Activated T-cell treated with anti-CD3 and anti-CD28 coated beads for 48 hours (primary cell): Measurements from ENCODE around the gene VSIG10.

Source experiments
- DNase-seq: peaks from one replicate; pipeline ENCODE4 v3.0.0-alpha.2; 2020; ENCODE audit warnings: low read depth

Gene VSIG10

GRCh38 chr12:118059341-118060191, 44.2 kb downstream of the VSIG10 start:
- no peak for DNase-seq

DNA sequence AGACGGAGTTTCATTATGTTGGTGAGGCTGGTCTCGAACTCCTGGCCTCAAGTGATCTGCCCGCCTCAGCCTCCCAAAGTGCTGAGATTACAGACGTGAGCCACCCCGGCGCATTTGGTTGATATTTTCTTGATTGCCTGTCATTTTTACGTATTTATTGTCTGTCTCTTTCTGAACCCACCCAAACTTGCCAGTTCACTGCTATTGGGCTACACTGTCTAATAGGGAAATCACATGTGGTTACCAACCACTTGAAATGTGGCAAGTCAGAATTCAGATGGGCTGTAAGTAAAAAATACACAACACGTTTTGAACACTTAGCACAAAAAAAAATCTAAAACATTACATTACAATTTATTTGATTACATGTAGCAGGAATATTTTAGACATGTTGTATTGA, 44.9 kb downstream of the VSIG10 start:
- no peak for DNase-seq

GRCh38 chr12:118058227-118058626, 45.6 kb downstream of the VSIG10 start:
- DNase-seq: no peak

- no peak for DNase-seq
These were observed 47.7 kb downstream of the VSIG10 start for GRCh38 chr12:118055865-118056773.

GRCh38 chr12:118055144-118055557, 48.7 kb downstream of the VSIG10 start:
- peak; percentile 76 for DNase-seq

DNA sequence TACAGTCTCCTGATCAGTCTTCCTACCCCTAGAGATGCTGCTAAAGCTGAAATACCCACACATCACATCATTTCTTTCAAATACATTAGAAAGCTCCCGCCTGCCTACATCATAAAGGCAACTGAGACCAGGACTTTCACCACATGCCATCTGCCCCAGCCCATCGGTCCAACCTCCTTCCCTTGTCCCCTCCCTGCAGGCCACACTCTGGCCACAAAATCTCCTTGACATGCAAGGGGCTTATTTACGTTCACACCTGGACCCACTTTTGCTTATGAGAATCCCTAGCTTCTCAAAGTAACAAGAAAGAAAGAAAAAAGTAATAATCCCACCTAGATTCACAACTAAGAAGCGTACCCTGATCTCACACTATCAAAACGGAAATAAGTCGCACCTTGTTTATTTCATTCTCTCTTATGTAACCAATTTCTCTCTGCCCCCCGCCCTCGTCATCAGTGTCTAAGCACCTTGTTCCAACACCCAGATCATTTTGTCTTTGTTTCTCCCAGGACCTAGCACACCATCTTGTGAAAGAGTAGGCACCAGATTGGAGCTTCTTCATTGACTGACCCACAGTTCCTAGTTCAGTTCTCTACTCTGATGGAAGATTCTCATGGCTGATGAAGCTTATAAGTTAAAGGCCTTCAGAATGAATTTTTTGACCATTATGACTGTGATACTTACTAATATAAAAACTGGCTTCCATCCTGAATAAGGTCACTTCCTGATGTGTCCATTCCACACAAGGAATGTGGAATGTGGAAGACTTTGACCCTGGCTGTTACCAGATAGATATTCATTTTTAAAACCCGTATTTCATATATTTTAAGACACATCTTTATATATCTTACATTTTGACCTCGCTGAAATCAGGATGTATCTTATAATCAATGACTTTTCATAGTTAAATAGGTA, 50.5 kb downstream of the VSIG10 start:
- no peak for DNase-seq

GRCh38 chr12:118052324-118053070, 51.3 kb downstream of the VSIG10 start:
- DNase-seq: peak; percentile 50

DNA sequence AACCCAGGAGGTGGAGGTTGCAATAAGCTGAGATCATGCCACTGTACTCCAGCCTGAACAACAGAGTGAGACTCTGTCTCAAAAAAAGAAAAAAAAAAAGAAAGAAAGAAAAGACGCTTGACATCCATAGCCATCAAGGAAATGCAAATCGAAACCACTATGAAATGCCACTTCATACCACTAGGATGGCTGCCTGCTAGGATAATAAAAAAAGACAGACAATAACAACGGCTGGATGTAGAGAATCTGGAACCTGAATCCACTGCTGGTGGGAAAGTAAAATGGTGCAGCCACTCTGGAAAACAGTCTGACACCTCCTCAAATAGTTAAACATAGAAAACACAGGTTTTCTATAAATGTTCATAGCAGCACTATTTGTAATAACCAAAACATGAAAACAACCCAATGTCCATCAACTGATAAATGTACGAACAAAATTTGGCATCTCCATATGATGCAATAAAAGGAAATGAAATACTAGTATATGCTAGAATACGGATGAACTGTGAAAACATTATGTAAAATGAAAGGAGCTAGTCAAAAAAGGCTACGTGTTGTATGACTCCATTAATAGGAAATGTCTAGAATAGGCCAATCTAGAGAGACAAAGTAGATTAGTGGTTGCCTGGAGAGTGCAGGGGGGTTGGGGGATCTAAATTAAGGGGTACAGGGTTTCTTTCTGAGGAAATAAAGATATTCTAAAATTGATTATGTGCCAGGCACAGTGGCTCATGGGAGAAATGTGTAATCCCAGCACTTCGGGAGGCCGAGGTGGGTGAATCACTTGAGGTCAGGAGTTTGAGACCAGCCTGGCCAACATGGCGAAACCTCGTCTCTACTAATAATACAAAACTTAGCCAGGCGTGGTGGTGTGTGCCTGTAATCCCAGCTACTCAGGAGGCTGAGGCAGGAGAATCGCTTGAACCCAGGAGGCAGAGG, 52.6 kb downstream of the VSIG10 start:
- peak; percentile 32 for DNase-seq

DNA sequence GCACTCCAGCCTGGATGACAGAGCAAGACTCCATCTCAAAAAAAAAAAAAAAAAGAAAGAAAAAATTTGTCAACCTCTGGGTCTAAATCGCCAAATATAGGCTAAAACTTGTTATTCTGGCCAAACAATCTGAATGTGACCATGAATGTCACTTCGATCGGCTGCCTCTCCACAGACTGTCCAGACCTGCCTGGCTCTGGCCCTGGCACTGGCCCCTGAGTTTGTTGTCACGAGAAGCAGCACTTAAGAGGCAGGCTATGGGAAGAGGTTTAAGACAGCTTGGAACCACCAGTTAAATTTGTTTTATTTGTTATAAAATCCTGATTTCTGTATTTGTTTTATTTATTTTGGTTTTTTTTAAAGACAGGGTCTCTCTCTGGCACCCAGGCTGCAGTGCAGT, 57.4 kb downstream of the VSIG10 start:
- no peak for DNase-seq

DNA sequence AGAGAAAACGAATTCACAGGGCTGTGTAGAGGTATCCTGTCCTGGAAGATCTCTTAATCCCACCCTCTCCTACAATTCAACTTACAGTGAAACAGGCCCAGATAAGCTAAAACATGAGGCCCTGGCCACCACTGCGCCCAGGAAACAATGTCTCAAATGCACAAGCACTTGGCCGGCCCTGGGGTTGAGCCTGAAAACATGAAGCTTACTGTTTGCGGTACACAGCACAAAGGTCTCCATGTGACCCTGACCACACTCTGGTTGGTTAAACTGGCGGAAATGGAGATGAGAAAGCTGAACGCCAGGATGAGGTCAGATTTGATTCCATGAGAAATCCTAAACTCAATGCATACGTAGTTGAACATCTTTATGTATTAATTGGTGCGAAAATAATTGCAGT, 59.2 kb downstream of the VSIG10 start:
- DNase-seq: no peak

DNA sequence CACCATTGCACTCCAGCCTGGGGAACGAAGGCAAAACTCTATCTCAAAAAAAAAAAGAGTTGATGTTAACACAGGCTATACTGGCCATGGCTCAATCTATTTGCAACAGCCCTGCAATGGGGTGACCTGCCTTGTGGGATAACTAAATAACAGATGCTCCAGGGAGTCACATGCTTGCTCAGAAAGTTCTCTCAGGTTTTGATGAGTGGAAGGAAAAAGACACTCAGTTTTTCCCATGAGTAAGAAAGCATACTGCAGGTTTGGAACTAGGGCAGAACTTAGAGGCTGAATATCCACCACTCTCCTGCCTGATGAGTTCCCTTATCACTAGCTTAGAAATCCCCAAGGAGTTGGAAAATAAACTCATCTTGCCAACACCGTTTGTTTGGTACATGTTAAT, 59.7 kb downstream of the VSIG10 start:
- DNase-seq: no peak

GRCh38 chr12:118042091-118042490, 61.7 kb downstream of the VSIG10 start:
- no peak for DNase-seq

DNA sequence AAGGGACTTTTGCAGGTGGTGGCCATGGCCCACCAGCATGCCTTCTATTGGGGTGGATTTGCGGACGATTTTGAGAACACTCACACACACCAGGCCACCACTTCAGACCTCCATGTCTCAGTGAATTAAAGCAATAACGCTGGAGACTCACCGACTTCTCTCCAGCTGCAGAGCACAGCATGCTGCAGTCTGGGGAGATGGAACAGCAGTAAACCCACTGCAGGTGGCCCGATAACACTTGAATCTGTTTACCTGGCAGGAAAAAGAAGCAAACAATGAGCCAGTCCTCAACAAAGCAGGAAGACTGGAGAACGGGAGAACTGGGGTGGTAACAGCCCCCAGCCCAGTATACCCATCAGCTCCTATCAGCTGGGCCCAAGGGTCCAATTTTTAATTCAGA, 65.7 kb downstream of the VSIG10 start:
- DNase-seq: no peak

DNA sequence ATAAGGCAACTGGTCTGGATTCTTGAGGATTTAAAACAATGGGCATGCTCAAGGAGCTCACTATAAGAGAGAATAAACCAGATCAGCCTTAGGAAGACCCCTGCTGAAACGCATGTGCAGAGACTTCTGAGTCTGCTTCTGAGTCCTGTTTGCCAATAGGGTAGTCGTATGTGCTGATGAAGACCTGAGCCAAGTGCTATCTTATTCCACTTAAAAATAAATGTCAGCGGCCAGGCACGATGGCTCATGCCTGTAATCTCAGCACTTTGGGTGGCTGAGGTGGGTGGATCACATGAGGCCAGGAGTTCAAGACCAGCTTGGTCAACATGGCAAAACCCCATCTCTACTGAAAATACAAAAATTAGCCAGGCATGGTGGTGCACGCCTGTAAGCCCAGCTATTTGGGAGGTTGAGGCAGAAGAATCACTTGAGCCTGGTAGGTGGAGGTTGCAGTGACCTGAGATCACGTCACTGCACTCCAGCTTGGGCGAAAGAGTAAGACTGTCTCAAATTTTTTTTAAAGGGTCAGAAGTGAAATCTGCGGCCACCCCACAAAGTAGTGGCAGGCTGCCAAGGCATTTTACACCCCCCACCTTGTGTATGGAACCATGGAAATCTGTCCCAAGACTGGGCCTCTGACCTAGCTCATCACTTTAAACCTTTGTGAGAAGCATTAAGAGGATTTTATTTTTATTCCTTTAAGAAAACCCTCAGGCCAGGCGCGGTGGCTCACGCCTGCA, 67.0 kb downstream of the VSIG10 start:
- DNase-seq: no peak

DNA sequence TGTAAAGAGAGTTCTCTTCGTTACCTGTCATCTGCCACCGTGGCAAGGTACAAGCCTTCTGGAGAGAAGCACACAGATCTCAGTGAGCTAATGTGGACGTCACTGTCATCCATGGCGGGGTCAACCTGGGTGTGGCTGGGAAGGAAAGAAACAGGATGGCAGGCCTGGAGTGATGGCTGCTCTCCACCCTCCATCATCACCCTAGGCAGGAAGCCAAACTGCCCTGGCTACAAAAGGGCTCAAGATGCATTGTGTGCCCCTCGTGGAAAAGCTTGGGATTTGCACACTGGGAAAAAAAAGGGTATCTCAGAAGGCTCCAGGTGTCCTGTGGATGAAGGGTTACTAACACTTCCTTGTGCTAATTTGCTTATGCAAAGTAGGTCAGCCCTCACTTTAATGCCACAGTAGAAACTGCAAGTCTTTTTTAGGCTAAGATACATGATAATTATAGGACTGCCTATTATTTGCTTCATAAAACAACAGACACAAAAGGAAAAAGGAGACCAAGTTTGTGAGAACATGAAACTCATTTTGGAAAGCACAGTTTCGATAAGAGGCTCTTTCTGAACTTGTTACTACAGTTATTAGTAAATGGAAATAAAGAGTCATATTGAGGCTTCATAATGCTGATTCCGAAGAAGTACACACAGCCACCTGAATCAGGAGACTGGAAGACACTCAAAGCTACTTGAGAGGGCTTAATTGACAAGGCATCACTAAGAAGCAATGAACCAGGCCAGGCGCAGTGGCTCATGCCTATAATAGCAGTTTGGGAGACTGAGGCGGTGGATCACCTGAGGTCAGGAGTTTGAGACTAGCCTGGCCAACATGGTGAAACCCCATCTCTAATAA, 68.4 kb downstream of the VSIG10 start:
- no peak for DNase-seq

GRCh38 chr12:118034429-118035189, 69.2 kb downstream of the VSIG10 start:
- no peak for DNase-seq

DNA sequence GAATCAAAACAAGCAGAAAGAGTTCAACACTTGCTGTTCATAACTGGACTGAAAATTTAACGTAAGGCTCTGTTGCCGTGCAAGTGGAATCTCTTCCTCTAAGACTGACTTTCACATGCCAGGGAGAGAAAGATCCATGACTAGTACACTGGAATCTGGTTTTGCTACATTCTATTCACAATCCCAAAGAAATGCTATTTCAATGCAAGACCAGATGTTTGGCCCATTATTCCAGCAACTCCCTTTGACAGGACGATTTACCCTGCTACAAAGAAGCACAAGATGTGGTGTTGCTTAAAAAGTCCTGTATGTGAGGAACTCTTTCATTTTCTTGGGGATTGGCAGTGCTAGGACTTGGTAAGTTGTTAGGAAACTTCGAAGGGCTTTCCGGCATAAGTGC, 69.9 kb downstream of the VSIG10 start:
- DNase-seq: no peak

- no peak for DNase-seq
These were observed 70.5 kb downstream of the VSIG10 start for GRCh38 chr12:118033323-118033722.
